ENCODE measurements around the gene FLT4. TPM values are rescaled to one million over a fixed set of nuclear protein-coding genes. Genes with fewer than 3 reads are reported as not detected.
A peak's percentile ranks its signal among the peaks of the same experiment; 100 is the strongest.

The FLT4 gene
- total RNA-seq, 1 experiment from 2014 or later, result 6.3 TPM

DNA sequence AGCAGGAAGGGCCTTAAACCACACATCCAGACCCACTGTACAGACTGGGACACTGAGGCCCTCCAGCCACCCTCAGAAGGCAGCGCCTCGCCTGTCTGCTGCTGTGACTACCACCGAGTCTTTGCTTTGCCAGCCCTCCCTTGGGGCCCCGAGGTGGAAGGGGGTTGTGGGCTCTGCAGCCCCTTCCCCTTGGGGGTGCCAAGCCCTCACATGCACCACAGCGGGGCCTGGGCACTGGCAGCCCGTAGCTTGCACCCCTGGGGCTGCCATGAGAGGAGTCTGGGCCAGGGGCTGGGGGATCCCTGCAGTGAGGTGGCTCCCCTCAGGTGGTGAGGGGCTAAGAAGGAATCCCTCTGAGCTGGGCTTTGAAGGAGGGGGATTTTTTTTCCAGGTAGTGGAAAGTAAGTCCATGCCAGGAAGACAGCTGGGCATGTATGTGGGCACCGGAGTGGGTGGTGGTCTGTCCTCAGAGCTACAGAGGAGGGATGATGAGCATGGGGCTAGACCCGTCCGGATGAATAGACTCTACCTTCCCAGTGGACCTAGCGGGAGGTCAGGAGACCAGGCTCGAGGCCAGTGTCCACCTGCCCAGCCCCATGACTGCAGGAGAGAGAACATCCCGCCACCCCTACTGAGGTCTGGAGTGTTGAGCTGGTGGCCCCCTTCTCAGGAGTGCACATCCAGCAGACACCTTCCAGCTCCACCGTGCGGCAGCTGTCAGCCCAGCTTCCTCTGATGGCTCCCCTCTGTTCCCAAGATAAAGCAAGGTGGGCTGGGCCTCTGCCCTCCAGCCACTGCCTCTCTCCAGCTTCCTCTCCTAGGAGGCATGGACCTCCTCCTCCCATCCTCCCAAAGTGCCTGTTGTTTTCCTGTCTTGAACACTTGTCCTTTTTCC lies 15.9 kb downstream of the FLT4 start:
- Histone ChIP-seq H3K9me3 (ENCODE audit: control insufficient read depth, low read depth, low read length) (no peaks in the 10 kb centered on the region), H3K4me1 (ENCODE audit: insufficient read depth, low read length) (no peaks in the 10 kb centered on the region), H3K79me2 (ENCODE audit: insufficient read depth, low read length) (no peaks in the 10 kb centered on the region), H3T11ph (ENCODE audit: low read length) (no peak overlapping the region), H3K23me2 (ENCODE audit: insufficient read length, low read depth, low read length, poor library complexity, severe bottlenecking) (no peaks in the 10 kb centered on the region), H2BK12ac (ENCODE audit: insufficient read length, low read depth, low read length) (no peak overlapping the region), H3K23ac (ENCODE audit: insufficient read length, low read depth, low read length) (no peak overlapping the region), H3K27me3 (ENCODE audit: insufficient read depth, low read length) (no peaks in the 10 kb centered on the region), H3K18ac (ENCODE audit: insufficient read length, low read depth, low read length) (no peak overlapping the region), H3K56ac (ENCODE audit: insufficient read length, low read depth, low read length) (no peak overlapping the region), H2BK5ac (ENCODE audit: insufficient read length, low read length) (no peak overlapping the region), H3K9ac (ENCODE audit: extremely low read depth, insufficient read length, low read length) (no peak overlapping the region), H2AFZ (ENCODE audit: low read length) (no peak overlapping the region), H3K27ac (ENCODE audit: insufficient read length, low read depth, low read length) (no peak overlapping the region), H4K20me1 (ENCODE audit: control insufficient read depth, insufficient read depth, insufficient read length) (peaks cover 3% of the 10 kb centered on the region), H2BK120ac (ENCODE audit: low read depth, low read length, poor library complexity, severe bottlenecking) (no peak overlapping the region), H2BK15ac (ENCODE audit: low read depth, low read length) (no peak overlapping the region), H2BK20ac (ENCODE audit: low read depth, low read length, poor library complexity, severe bottlenecking) (no peak overlapping the region), H4K5ac (ENCODE audit: insufficient read length, low read depth, low read length) (no peak overlapping the region), H4K91ac (ENCODE audit: insufficient read length, low read depth, low read length) (no peak overlapping the region), H3K14ac (ENCODE audit: insufficient read depth, low read length) (peak overlapping the region; percentile 14; the same call in 1 of the 2 replicates), H3K79me1 (ENCODE audit: insufficient read depth, low read depth, low read length, poor library complexity, severe bottlenecking) (no peaks in the 10 kb centered on the region), H4K8ac (replicated peaks; ENCODE audit: insufficient read length, low read depth, low read length) (no peak overlapping the region), H2AK5ac (ENCODE audit: insufficient read length, low read length) (no peak overlapping the region), H3K4ac (ENCODE audit: low read depth, low read length) (no peak overlapping the region), H3K4me2 (ENCODE audit: insufficient read depth, insufficient read length, low read length) (no peak overlapping the region)
- no peak overlapping the region; a peak in 1 of 5 replicates for H3K4me3 Mint-ChIP-seq
- H3K27me3 Mint-ChIP-seq (ENCODE audit: low read depth), result peaks cover 8% of the 10 kb centered on the region
- H3K27ac Mint-ChIP-seq, result no peak overlapping the region
- H3K4me1 Mint-ChIP-seq, result peaks cover 5 to 15% of the 10 kb centered on the region in 2 experiments; a peak in 2 of 4 replicates
- H3K9me3 Mint-ChIP-seq, result 0 out of 5 replicates have a peak, but pooled peaks cover 0 to 2% of the 10 kb centered on the region in 2 experiments
- no peaks in the 10 kb centered on the region; a peak in 1 of 7 replicates for H3K36me3 Mint-ChIP-seq (ENCODE audit: insufficient read depth in 1 of 3, low read depth in 3 of 3)
- no peak for DNase-seq
- WGBS (ENCODE audit: extremely low coverage, insufficient read length, low lambda C conversion rate), result no CpG with 5 or more reads among the region's 14 CpGs
- TF ChIP-seq, protein P1, sequence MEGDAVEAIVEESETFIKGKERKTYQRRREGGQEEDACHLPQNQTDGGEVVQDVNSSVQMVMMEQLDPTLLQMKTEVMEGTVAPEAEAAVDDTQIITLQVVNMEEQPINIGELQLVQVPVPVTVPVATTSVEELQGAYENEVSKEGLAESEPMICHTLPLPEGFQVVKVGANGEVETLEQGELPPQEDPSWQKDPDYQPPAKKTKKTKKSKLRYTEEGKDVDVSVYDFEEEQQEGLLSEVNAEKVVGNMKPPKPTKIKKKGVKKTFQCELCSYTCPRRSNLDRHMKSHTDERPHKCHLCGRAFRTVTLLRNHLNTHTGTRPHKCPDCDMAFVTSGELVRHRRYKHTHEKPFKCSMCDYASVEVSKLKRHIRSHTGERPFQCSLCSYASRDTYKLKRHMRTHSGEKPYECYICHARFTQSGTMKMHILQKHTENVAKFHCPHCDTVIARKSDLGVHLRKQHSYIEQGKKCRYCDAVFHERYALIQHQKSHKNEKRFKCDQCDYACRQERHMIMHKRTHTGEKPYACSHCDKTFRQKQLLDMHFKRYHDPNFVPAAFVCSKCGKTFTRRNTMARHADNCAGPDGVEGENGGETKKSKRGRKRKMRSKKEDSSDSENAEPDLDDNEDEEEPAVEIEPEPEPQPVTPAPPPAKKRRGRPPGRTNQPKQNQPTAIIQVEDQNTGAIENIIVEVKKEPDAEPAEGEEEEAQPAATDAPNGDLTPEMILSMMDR (conservative IDR thresholded peaks at IDR 0.05), result no peak

All from H9 (cell line).